GM18520 (cell line): ENCODE measurements around the gene SNX5.
A peak's percentile ranks its signal among the peaks of the same experiment; 100 is the strongest.

Experiments
- ATAC-seq: cut with Tn5 transposase; IDR thresholded peaks from one replicate; pipeline ENCODE4 v1.9.1; 2021; ENCODE audit not compliant: unreplicated experiment

The SNX5 gene

GRCh38 chr20:17921774-17922173 lies 46.8 kb downstream of the SNX5 start:
- ATAC-seq, result no peak

- ATAC-seq, result no peak
These were observed 49.4 kb downstream of the SNX5 start for GRCh38 chr20:17919149-17919548.

GRCh38 chr20:17917832-17918618 lies 50.6 kb downstream of the SNX5 start:
- ATAC-seq, result no peak

GRCh38 chr20:17916433-17916891 lies 52.1 kb downstream of the SNX5 start:
- no peak for ATAC-seq

DNA sequence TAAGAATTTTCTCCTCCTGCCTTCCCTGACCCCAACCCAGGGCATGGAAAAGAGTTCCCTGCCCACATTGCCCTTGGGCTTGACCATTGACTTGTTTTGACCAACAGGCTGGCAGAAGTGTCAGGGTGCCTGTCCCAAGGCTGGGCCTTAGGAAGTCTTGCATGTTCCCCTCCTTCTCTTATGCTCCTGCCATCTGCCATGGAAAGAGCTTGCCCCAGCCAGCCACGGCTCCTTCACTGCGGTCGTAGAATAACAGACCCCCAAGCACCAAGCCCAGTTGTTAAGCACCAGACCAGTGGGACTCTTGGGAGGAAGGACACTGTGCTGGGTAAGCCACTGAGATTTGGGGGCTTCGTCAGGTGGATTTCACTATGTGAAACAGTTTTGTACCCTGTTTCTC lies 53.6 kb downstream of the SNX5 start:
- no peak for ATAC-seq

DNA sequence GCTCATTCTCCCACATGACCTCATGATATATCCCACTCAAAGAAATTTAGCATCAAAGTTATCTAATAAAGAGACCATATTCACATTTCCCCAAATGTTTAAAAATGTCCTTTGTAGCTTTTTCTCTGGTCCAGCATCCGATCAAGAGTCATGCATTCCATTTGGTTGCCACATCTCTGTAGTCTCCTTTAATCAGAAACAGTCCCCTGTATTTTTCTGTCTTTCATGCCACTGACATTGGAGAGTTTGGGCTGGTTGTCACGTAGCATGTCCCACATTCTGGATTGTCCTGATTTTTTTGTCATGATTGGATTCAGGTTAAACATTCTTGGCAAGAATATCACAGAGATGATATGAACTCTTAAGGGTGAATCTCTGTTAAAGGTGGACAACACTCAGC lies 55.7 kb downstream of the SNX5 start:
- ATAC-seq, result no peak

- ATAC-seq, result no peak
These were observed 56.7 kb downstream of the SNX5 start for GRCh38 chr20:17911927-17912326.

GRCh38 chr20:17910828-17911294 lies 57.7 kb downstream of the SNX5 start:
- ATAC-seq, result no peak

GRCh38 chr20:17909869-17910321 lies 58.7 kb downstream of the SNX5 start:
- no peak for ATAC-seq

DNA sequence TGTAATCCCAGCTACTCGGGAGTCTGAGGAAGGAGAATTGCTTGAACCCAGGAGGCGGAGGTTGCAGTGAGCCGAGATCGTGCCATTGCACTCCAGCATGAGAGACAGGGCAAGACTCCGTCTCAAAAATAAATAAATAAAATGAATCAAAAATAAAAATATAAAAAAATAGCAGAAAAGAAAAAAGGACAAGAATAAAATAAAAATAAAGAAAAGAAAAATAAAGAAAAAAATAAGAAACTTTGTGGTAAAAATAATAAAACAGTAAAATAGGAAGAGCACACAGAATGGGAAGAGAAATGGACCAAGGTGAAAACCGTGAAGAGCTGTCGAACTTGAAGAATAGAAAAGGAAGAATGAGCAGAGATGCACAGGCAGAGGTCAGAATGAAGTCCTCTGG lies 63.0 kb downstream of the SNX5 start:
- no peak for ATAC-seq

- peak; percentile 95 for ATAC-seq
These were observed 64.6 kb downstream of the SNX5 start for GRCh38 chr20:17904027-17904426.

DNA sequence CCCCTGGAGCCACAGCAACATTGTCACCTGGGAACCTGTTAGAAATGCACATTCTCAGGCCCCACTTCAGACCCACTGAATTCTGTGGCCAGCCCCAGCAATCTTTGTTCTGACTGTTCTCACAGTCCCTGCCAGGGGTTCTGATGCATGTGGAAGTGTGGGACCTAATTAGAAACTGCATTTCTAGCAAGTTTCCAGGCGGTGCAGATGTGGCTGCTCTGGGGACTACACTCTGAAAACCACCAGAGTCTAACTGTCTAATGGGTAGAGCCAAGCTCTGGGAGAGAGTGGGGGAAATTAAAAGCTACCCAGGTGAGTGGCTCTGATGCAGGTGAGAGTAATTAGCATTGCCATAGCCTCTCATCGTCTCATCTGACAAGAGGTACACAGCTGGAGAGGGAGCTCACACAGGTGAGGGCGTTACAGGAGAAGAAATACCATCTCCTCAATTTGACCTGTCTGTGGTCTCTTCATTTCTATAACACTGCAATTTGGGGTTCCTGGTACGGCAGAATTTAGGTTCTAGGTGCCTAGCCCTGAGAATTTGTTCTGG lies 66.0 kb downstream of the SNX5 start:
- ATAC-seq, result no peak

DNA sequence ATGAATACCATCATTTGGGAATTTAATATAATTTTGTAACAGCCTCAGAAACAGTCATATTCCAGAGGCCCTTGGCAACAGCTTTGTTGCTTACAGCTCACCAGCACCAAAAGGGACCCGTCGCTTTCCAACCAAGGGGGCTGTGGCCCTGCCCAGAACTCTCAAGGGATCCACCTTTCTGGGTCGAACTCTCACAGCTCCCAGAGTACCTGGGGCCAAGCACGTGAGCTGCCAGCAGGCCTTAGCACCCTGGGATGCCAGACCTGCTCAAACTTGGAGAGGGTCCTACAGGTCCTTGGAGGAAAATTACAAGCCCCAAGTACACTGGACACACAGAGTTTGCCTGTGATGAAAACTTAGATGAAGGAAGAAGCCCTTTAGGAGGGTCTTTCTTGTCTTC lies 66.6 kb downstream of the SNX5 start:
- no peak for ATAC-seq

GRCh38 chr20:17898548-17898994 lies 70.0 kb downstream of the SNX5 start:
- no peak for ATAC-seq

- no peak for ATAC-seq
These were observed 70.9 kb downstream of the SNX5 start for GRCh38 chr20:17897566-17898307.

DNA sequence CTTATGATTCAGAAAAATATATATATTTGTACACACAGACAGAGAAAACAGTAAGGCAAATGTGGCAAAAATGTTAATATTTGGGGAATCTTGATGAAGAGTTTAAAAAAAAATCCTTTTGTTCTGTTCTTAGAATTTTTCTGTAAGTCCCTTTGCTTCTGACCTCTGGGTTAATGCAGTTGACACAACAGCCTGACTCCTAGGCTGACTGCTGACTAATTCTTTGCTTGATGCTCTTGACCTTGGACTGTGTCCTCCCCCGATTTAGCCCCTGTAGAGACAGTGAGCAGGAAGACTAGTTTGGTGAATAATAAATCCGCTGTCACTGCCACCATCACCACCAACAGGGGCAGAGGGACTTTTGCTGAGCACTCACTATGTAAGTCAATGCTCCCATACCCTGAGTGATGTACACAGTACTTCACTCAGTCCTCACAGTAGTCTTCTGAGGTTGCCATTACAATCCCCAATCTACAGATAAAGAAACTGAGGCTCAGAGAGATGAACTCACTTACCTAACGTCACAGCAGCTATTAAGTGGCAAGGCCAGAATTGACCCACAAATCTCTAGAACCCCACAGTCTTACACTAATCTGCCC lies 71.7 kb downstream of the SNX5 start:
- peak; percentile 40 for ATAC-seq

DNA sequence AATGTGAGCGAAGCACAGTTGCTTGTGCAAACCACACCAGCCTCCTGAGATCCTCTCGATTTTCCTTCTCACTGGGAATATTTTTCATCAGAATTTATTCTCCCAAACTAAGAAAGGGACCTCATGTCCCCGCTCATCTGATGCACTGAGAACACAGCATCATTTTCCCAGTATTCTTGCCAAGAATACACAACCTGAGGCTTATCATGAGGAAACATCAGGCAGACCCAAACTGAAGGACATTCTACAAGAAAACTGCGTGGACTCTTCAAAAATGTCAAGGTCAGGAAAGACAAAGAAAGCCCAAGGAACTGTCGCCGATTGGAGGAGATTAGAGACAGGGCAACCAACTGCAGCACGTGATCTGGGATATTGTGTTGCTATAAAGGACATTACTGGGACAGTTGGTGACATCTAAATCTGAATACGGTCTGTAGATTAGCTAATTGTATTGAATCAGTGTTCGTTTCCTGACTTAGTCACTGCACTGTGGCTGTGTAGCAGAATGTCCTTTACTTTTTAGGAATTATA lies 72.3 kb downstream of the SNX5 start:
- no peak for ATAC-seq

DNA sequence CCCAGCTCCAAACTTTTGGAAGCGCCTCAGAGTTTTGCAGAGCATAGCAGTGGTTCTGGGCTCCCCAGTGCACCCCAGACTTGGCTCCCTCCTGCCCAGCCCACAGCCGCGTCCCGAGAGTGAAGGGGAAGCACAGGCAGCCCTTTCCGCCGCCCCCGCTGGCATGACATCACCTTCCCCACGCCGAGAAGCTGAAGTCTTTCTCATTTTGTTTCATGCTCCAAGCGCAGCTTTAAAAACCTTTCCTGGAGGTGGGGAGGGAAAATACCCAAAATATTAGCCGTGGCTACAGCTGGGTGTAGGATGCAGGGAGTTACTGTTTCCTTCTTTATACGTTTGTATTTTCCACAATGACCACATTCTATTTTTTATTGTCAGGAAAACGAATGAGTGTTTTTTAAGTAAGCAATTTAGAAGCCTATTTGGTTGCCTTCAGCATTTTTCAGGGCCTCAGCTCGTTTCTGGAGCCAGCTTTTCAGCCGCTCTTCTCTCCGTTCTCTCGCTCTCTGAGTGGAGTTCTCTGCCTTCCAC lies 72.9 kb downstream of the SNX5 start:
- ATAC-seq, result no peak

DNA sequence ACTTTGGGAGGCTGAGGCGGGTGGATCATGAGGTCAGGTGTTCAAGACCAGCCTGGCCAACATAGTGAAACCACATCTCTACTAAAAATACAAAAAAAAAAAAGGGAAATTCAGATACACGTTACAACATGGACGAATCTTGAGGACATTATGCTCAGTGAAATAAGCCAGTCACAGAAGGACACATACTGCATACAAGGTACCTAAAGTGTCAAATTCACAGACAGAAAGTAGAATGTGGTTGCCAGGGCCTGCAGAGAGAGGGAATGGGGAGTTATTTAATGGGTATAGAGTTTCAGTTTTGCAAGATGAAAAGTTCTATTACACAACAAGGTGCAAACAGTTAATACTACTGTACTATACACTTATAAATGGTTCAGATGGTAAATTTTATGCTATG lies 75.1 kb downstream of the SNX5 start:
- no peak for ATAC-seq

- ATAC-seq, result no peak
These were observed 76.2 kb downstream of the SNX5 start for GRCh38 chr20:17892189-17892938.
